Pons (tissue), 1 donor: ENCODE results near the gene CD82.
A peak's percentile ranks its signal among the peaks of the same experiment; 100 is the strongest.

ENCODE experiments used
- DNase-seq: peaks from one replicate; pipeline ENCODE4 v3.0.0-alpha.2; 2016; ENCODE audit warnings: low spot score

Gene CD82

DNA sequence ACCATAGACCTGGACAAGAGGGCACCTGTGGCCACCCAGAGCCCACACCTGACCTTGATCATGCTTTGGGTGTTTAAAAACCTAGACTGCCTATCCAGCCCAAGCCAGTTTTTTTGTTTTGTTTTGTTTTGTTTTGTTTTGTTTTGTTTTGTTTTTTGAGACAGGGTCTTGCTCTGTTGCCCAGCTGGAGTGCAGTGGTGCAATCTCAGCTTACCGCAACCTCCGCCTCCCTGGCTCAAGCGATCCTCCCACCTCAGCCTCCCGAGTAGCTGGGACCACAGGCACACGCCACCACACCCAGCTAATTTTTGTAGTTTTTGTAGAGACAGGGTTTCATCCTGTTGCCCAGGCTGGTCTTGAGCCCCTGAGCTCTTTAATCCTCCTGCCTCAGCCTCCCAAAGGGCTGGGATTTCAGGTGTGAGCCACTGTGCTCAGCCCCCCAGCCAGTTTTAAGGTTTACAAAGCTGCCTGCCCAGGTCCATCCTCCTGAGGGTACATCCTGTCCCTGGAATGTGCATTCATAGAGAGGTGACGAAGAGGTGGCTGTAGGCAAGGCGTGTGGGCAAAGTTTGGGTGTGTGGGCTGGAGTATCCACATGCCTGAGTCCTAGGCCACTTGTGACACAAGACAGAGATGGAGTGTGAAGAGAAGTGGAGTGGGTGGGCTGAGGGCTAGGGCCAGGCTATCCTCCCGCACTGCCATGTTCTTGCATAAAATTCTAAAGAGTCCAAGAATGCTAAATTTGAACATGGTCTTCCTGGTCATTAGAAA is 3.3 kb upstream of the CD82 start:
- DNase-seq = no peak

DNA sequence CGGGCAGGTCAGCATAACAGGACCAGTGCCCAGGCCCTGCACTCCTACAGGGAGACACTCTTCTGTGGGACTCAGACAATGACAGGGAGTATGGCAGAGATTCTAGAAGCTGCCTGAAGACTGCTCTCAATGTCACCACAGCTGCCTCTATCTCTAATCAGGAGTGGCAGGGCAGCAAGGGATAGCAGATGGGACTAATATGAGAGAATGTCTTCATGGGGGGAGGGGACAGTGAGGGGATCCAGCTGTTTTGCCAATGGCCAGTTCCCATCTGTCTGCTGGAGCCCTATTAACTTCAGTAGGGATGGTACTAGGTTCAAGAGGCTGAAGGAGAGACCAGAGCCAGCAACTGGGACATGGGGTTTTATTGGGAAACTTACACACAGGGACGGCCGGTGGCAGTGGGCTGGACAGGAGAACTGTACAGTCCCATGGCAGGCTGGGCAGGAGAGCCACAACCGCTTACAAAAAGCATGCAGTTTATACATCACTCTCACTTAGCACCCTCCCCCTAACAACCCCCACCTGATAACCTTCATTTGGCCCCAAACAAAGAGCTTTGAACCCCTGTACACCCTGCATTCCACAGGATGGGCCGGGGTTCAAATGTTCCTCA is 2.5 kb upstream of the CD82 start:
- no peak for DNase-seq

DNA sequence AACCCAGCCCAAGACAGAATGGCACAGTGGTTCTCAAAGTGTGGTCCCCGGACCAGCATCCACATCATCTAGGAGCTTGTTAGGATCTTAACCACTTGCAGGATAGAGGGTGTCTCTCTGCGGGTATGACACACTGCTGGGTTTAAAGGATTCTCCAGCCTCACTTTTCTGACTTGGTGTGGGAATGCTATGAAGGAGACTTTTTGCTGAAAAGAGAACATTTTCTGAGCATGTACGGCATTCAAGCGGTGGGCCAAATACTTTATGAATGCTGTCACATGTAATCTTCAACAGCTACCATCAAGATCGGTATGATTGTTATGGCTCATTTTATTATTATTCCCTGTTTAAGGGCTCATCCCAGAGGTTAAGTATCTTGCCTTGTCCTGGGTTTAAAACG is 1.8 kb upstream of the CD82 start:
- DNase-seq = no peak

DNA sequence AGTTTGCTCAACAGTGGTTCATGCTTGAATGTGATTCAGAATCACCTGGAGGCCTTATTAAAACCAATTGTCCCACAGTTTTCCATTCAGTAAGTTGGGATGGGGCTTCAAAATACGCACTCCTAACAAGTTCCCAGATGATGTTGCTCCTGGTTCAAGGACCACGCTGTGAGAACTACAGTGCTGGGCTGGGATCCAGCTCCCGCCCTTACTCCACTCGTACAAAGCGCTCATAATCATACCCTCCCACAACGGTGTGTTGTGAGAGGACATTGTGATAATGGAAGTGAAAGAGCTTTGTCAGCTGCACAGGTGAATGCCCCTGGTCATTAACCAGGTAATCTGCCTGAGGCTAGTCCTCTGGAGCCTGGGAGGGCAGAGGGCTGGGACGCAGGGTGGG is 1.3 kb upstream of the CD82 start:
- DNase-seq = no peak

DNA sequence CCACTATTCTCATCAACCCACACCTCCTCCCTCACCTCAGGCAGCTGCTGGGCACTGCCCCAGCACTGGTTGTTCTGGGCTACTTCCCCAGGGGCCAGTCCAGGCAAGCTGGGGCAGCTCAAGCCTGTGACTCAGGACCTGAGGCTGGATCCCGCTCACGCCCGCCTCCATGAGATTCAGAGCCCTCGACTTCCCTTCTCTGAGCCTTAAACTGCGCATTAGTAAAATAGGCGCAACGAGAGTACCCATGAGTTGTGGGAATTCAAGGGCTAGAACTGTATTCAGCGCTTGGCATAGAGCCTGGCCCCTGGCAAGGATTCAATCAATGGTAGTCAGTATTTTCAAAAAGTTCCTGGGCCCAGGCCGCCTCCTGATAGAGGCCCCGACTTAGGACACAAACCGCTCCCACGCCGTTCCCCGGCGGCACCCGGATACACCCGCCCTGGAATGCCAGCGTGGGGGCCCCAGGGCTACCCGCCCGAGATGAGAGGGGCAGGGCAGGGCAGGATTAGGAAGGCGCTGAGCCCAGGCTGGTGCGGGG is 723 bp upstream of the CD82 start:
- peak; percentile 72 for DNase-seq

DNA sequence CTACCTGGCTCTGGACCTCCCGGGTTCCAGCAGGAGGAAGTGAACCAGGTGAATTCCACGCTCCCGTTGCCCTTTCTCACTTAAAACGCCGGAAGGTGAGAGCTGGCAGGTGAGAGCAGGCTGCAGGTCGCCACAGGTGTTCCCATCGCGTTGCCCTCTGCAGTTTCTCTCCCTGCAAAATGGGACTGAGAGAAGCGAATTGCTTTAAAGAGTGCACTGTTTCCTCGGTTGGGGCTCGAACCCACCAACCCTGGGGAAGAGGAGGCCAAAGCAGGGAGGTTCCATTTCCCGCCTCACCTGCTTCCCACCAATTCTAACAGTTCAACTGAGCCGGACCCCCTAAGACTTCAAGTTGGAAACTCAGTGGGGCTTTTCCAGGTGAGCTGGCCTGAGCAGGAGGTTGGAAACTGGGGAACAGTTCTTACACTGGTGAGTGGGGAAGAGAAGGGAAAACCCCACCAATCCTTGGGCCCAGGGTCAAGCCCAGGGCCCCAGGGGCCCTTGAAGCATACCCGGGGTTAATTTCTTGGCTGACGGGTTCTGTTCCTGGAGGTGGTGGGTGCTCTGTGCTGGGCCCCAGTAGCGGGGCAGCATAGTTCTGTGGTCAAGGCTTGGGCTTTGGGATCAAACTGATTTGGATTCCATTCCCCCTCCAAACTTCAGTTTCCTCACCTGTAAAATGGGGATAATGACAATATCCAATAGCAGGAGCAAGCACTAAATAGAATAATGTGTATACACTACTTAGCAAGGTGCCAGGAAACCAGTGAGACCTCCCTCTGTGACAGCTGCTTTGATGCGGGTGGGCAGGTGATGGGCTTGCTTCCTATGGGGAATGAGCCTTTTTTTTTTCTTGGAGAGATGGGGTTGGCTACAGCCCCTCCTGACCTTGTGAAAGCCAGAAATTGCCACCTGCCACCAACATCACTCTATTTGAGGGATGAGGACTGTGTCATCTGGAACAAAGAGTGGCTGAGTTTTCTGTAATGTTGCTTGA is 788 bp downstream of the CD82 start:
- DNase-seq = no peak

DNA sequence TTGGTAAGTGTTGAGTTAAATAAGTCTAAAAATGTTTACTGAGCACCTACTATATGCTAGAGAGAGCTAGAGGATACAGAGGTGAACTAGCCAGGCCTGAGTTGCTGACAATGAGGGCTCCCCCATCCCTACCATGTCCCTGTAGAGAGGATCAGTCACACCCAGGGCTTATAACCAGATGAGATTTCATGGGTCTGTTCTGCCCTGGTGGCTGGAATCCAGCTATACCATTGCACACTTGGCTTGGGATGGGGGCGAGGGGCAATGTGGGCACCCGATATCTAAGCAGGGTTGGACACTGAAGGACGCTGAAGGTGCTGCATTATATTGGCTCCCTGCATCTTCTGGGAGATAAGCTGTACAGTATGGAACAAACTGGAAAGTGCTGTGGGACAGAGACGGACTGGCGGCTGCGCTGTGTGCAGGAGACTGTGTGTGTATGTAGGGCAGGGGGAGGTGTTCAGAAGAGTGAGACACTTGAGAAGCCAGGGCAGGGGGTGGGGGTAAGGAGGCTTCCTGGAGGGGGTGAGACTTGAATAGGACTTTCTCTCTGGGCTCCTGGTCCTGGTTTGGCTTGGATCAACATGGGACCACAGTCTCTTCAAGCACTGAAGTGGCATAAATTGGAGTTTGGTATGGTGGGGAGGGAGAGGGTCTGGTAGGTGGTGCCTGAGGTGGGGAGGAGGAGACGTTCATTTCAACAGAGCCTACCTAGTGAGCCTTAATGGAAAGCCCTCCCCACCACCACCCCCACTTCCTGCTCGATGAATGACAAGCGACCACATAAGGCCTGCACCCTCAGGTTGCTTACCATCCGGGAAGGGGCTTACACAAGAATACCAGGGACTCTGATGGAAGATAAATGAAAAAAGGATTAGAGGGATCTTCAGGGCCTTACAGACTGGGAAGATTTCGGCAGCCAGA is 1.8 kb downstream of the CD82 start:
- no peak for DNase-seq

DNA sequence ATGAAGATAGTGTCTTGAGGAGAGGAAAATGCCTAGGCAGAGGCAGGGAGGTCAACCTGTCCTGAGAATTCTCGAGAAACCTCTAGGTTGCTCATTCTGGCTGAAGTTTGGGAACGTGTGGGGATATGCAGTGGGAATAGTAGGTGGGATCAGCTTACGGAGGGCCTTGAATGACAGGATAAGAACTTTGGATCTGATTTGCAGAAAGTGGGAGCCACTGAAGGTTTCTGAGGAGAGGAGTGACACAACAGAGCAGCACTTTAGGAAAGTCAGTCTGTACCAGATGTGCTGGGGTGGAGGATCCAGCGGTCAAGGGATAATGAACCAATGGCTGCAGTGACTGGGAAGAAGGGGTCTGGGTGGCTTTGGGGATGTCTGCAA is 2.4 kb downstream of the CD82 start:
- no peak for DNase-seq

DNA sequence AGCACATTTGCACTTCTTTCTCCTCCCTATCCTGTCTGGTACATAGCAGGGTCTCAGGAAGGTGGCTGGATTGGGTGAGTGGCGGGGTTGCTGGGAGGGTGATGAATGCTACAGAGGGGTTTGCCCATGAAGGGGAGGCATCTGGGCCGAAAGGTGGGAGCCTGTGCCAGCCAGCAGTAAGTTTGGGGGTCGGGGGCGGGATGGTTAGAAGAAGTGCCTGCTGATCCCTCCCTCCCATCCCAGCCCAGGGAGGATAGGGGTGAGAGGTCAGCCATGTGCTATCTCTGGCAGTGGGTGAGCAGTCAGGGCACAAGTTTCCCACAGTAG is 2.8 kb downstream of the CD82 start:
- no peak for DNase-seq

DNA sequence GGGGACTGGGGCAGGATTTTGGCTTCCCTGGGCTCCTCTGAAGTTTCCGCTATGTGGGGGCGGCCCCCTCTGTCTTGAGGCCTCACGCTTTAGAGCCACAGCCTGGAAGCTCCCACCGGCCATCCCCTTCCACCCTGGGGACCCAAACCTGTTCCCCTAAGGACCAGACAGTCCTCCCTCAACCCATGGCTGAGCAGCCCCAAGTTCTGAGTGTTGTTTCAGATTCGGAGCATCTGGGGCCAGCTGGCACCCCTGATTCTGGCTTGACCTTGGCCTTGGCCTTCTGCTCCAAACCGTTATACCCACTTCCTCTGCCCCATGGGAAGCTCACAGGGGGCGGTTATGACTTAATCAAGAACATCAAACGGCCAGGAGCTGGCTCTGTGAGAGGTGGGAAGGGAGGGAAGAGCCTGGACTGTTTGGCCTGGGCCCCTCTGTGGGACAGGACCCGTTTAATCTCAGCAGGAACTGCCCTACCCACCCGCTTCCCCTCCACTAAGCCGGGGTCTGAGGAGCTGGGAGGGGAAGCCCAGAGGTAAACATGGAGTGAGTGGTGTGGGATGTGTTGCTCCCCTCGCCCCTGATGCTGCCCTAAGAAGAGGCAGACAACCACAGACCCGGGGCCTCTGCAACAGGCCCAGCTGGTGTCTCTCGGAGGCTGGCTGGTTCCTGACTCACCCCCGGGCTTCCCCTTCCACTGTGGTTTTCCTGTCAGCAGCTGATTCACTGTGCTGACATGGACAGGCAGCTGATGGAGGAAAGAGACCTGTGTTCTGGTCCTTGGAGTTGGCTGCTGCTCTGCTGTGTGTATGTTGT is 3.4 kb downstream of the CD82 start:
- DNase-seq = peak; percentile 72

DNA sequence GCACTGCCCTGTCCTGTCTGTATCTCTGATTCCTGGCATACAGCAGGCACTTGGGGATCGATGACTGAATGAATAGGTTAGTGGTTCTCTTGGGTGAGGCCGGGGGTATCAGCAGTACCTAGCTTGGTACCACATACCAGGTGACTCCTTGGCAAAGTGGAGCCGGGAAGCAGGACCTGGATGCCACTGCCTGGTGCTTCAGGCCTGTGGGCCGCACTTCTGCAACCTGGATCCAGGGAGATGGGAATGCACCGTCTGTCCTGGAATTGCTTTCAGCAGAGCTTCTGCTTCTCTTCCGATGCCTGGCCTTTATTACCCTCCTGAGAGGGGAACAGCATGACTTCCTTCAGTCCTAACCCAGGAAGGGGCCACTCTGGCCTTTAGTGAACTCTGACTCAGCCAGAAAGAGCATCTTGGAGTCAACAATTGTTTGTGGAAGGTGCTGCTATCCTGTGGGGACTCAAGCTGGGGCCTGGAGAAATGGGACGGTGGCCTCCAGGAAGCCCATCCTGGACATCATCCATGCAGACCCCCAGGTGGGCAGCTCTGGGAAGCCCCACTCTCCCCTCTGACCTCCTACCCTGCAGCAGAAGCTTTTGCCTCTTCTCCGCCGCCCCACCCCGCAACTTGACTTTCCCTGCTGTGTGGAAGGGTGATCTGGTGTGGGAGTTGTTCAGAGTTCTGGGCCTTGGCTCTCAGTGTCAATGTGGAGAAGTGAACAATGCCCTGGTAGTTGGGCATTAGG is 5.1 kb downstream of the CD82 start:
- DNase-seq = no peak

DNA sequence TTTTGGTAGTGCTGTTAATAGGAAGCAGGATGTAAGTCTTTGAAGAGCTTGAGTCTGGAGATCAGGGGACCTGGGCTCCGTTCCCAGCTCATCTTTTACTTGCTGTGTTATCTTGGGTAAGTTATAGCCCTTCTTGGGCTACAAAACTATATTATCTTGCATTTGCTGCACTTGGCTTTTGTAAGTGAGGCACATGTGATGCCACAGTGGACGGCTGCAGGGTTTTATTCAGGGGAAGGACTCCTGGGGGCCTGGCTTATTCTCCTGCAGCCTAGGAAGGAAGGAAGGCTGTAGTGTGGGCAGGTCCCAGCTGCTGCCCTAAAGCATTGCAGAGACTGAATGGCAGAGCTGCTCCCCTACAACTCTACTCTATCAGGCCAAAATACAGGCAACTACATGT is 6.4 kb downstream of the CD82 start:
- DNase-seq = no peak

DNA sequence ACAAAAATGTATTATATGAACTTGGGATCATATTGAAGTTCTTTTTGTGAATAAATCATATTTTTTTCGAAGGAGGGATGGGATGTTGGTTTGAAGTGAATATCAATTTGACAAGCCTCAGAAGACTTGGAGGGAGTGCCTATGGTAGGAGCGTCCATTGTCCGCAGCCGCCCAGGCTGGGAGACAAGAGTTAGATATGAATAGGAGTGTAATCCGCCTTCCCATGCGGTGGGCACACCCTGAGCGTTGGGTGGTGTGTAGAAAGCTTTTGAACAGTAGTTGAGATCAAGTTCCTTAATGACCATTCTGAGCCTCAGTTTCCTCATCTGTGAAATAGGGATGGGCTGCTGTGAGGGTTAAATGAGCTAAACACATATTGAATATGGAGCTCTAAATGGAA is 7.0 kb downstream of the CD82 start:
- DNase-seq = no peak

DNA sequence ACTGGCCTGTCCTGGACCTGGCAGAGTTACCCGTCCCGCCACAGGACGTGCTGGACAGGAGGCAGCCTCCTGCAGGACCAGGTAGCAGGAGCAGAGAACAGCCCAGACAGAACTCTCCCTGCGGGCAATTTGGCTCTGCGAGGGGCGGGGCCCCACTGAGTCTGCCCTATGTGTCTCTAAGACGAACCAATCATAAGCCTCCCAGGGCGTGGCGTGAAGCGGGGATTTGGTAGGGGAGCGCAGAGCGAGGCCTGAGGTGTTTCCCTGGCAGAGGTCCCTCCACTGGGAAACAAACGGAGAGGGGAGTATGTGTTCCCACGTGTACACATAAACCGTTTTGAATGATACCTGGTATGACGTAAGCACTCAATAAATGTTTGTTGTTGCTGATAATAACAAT is 7.4 kb downstream of the CD82 start:
- no peak for DNase-seq

DNA sequence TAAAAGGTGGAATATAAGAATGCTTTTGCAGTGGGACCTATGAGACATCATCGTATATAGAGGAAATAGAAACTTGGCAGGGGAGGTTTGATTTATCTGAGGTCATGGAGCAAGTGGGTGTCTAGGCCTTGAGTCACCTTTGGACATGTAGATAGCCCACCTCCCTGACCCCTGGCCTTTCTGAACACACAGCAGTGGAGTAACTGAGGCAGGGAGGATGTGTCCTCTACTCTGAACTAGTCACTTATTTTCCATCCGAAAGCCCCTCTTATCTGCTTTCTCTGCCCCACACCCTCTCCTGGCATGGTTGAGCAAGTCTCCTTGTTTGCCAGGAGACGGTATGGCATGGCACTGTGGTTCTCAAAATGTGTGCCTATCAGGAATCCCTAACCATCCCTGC is 7.9 kb downstream of the CD82 start:
- no peak for DNase-seq

DNA sequence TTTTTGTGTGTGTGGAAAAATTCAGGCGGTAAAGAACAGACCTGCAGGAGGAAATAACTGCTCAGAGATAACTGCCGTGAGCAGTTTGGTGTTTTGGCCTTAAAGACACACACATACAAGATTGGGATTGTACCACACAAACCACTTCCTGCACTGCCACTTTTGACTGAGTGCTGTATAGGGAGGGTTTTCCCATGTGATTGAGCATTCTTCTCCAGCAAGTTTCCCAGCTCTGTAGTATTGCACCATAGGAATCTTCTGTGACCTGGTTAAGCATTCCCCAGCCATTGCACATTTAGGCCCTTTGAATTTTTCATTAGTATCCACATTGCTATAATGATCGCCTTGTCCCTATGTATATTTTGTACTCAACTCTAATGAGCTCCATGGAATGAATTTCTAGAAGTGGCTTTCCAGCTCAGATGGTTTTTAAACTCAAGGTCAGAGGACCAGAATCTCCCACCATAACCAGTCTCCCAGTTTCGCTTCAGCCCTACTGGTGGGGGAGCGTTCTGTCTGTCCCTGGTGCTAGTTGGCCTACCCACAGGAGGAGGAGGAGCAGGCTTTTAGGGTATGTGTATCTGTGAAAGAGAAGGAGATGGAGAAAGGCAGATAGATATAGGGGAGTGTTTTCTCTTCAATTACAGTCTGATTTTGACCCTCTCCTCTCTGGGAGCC is 9.3 kb downstream of the CD82 start:
- no peak for DNase-seq

DNA sequence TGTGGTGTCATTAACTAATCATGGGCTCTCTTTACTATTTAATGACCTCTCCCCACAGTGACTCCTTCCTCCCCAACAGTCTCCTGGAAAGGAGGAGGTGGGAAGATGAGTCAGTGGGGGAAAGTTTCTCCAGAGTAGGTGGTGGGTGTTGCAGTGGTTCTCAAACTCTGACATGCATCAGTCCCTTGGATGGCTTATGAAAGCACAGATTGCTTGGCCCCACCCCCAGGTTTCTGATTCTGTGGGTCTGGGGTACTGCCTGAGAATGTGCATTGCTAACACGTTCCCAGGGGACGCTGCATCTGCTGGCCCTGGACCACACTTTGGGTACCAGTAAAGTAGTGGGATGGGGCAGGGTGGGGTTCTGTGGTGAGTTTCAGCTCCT is 9.8 kb downstream of the CD82 start:
- no peak for DNase-seq

DNA sequence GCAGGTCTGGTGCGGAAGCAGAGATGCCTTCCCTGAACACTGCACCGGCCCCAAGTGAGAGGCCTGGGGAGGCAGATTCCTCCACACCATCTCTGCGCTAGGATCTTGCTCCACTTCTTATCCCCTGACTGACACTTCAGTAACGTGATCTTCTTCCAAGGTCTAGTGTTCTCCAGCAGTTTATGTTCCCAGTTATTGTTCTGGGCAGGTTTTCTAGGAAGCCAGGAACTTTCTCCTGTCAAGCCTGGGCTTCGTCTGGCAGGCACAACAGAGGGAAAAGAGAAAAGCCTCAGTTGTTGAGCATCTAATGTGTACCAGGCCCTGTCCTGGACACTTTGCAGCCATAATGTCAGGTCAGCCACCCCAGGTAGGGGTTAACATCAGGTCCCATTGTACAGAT is 10.5 kb downstream of the CD82 start:
- no peak for DNase-seq

DNA sequence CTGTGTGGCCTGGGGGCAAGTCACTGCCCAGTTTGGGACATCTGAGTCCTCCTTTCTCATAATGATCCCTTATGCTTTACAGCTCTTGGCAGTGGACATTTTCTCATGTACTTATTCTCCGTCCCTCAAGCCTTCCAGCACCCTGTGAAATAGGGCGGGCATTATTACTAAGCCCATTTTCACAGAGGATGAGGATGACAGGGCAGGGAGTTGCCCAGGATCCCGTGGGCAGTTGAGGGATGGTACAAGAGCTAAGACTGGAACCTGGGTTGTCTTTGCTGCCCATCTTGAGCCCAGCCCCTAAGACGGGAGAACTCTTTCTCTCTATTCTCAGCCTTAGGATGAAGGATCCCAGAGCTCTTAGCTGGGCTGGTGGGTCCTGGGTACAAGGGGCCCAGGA is 11.2 kb downstream of the CD82 start:
- no peak for DNase-seq
